AG04449 (cell line): ENCODE results near the gene EXD3.
A peak's percentile ranks its signal among the peaks of the same experiment; 100 is the strongest.
"Not testable (repeated sequence)": the region's sequence is repeated elsewhere in the genome, so short reads cannot be mapped to it uniquely, and the experiment has no call there.

Experiments
- CTCF ChIA-PET: fragments of 350-600 bp; formaldehyde crosslinking; extraction: SDS; loops from one replicate; lab custom pipeline; 2021; ENCODE audit warnings: antibody characterized with exemption; lab: Yijun Ruan, JAX
- POLR2A ChIA-PET: fragments of 400-600, 350-600 bp; formaldehyde crosslinking; extraction: SDS; loops from one replicate; lab custom pipeline; 2020; ENCODE audit warnings: antibody characterized with exemption, inconsistent platforms; lab: Yijun Ruan, JAX
- DNase-seq: peaks from one replicate; pipeline ENCODE4 v3.0.0-alpha.2; 2010; ENCODE audit warnings: low read depth, low spot score
- H3K4me3 ChIP-seq: 2 replicates; pipeline ENCODE4 v1.5.1; 2011; ENCODE audit warnings: low read depth, mild to moderate bottlenecking, control low read depth, low read length
- TF ChIP-seq, protein P1 (sequence below): IDR thresholded peaks from one replicate; pipeline ENCODE4 v1.5.1; 2011; ENCODE audit warnings: mild to moderate bottlenecking, moderate library complexity, low read length, control low read depth, inconsistent platforms; ENCODE audit not compliant: insufficient read depth; ENCODE audit errors: missing control alignments

Gene EXD3

DNA sequence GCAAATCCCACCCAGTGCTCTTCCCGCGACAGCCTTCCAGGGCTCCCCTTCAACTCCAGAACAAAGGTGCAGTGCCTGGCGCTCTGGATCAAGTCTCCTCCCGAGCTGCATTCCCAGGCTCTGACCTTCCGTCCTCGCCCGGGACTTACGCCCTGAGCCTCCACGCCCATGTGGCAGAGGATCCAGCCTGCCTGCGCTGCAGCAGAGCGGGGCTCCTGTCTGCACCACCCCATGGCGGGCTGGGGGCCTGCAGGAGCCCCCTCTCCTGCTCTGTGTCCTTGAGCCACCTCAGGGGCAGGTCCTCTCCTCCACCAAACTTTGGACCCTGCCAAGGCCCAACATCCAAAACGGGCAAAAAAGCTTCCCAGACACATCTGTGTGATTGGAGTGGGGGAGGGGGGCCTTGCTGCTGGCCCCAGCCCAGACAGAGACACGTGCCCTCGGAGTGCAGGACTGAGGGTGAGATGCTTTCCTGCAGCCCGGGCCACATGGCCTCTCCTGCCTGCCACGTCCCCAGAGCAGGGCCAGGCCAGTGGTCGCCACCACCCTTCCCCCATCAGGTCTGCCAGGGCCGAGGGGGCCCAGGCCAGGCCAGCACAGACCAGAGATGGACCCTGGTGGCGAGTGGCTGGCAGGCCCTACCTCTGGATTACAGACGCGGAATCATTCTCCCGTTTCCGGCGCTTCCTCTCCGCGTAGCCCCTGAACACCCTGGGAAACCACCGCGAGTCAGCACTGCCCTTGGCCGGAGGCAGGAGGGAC is 31.8 kb upstream of the EXD3 start:
- TF ChIP-seq, protein P1, sequence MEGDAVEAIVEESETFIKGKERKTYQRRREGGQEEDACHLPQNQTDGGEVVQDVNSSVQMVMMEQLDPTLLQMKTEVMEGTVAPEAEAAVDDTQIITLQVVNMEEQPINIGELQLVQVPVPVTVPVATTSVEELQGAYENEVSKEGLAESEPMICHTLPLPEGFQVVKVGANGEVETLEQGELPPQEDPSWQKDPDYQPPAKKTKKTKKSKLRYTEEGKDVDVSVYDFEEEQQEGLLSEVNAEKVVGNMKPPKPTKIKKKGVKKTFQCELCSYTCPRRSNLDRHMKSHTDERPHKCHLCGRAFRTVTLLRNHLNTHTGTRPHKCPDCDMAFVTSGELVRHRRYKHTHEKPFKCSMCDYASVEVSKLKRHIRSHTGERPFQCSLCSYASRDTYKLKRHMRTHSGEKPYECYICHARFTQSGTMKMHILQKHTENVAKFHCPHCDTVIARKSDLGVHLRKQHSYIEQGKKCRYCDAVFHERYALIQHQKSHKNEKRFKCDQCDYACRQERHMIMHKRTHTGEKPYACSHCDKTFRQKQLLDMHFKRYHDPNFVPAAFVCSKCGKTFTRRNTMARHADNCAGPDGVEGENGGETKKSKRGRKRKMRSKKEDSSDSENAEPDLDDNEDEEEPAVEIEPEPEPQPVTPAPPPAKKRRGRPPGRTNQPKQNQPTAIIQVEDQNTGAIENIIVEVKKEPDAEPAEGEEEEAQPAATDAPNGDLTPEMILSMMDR = no peak
- ChIA-PET POLR2A (no interaction called here), CTCF (interaction anchor here (1.0 to 5.3 kb wide), 3 partner anchors 8 to 31 kb away, joined by 3 to 25 read pairs (median 13); partner anchors contain the start of genes EXD3 and NOXA1)
- no peak for DNase-seq
- no peak overlapping the region for H3K4me3 ChIP-seq

DNA sequence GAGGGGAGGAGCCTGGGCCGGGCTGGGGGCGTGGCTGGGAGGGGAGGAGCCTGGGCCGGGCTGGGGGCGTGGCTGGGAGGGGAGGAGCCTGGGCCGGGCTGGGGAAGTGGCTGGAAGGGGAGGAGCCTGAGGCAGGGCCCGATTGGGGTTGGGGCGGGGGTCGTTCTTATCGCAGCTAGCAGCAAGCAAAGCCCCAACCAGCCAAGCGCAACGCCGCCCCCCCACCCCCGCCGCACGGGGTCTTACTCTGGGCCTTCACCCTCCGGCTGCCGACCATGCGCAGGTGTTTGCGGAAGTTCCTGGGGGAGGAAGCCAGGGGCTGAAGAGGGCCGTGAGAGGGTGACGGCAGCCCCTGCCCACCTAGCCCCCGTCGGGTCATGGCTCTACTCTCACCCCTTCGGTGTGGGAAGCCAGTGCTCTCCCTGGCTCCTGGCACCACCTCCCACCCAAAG is 31.2 kb upstream of the EXD3 start:
- POLR2A ChIA-PET = no interaction called here
- no peak for DNase-seq
- H3K4me3 ChIP-seq = no peak overlapping the region
- CTCF ChIA-PET = interaction anchor here (1.0 to 5.3 kb wide), 3 partner anchors 8 to 30 kb away, joined by 3 to 25 read pairs (median 13); partner anchors contain the start of genes EXD3 and NOXA1
- TF ChIP-seq, protein P1 = no peak

DNA sequence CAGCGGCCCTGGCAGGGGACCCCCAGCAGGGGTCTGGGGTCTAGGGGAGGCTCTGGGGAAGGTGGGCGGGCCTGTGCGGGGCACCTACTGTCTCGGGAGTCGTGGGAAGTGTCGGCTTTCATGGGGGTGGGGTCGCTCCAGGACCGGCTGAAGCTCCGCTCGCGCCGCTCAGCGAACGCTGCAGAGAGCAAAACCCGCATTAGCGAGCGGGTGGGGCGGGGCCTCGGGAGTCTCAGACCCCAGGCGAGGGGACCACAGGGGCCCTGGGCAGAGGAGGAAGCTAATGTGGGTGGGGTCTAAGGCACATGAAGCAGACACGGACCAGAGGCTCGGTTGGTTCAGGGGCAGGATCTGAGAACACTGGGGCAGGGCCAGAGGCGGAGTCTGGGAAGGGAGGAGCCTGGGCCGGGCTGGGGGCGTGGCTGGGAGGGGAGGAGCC is 30.7 kb upstream of the EXD3 start:
- POLR2A ChIA-PET = no interaction called here
- peak overlapping the region; percentile 38; the same call in 1 of the 2 replicates for H3K4me3 ChIP-seq
- TF ChIP-seq, protein P1 = no peak
- DNase-seq = no peak
- CTCF ChIA-PET = interaction anchor here (0.9 to 5.3 kb wide), 3 partner anchors 9 to 53 kb away, joined by 3 to 25 read pairs (median 13); partner anchors contain the start of genes EXD3 and NOXA1

DNA sequence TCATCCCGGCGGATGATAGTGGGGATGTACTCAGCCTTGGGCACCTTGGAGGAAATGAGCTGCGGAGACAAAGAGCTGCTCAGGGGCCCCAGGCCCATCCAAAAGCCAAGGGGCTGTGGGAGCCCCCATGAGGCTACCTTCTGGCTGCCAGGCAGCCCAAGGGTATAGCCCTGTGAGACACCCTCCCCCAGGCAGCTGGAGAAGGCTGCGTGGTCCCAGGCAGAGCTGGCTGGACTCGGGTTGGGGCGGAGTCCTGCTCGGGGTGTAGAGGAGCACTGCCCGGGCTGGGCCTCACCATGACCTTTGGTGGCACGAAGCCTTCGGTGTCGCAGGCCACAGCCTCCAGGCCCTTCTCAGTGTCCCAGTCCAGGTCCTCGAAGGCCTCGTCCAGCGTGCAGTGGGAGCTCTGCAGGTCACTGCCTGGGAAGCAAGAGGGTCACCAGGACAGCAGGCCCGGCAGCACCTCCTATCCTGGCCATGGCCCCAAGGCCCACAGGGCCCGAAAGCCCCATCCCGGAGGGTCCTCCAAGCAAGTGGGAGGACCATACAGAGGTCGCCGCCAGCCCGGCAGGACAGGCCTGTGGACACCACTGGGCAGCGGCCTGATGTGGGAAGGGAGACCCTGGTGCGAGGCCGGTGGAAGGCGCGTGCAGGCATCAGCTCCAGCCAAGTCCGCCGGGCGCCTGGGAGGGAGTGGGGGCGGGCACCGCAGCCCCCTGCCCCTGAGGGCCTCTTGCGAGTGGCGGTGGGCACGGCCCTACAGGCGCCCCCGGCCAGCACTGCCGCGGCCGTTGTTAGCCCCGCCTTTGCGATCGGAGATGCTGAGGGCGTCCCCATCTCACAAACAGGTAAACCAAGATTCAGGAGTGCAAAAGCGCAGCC is 30.0 kb upstream of the EXD3 start:
- TF ChIP-seq, protein P1 = no peak
- no peak overlapping the region for H3K4me3 ChIP-seq
- ChIA-PET POLR2A (no interaction called here), CTCF (interaction anchor here (0.9 to 5.3 kb wide), 3 partner anchors 9 to 54 kb away, joined by 3 to 25 read pairs (median 13); partner anchors contain the start of genes EXD3 and NOXA1)
- no peak for DNase-seq

DNA sequence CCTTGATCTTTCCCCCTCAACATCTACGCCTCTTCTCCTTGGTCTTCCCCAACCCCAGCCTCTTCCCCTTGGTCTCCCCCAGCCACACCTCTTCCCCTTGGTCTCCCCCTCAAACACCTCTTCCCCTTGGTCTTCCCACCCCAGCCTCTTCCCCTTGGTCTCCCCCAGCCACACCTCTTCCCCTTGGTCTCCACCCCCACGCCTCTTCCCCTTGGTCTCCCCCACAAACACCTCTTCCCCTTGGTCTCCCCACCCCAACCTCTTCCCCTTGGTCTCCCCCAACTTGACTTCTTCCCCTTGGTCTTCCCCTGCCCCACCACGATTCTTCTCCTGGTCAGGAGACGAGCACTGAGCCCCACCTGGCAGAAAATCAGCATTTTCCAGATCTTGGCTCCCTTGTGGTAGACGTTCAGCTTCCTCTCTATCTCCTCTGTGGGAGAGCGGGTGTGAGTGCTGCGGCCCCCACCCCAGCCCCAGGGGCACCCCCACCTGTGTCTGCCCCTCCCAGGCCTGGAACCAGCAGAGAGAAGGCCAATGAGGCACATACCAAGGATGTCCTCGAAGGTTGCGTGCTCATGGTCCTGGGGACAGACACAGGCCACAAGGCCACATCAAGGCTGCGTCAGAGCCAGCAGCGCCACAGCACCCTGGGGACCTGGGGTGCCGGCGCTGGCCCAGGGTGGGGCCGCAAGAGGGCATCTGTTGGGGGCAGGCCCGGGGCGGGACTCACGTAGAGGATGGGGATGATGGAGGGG is 29.2 kb upstream of the EXD3 start:
- ChIA-PET CTCF (interaction anchor here (2.8 to 5.3 kb wide), 2 partner anchors 8 to 28 kb away, joined by 13 to 25 read pairs; partner anchors contain the start of genes EXD3 and NOXA1), POLR2A (no interaction called here)
- DNase-seq = no peak
- TF ChIP-seq, protein P1 = no peak
- no peak overlapping the region for H3K4me3 ChIP-seq

DNA sequence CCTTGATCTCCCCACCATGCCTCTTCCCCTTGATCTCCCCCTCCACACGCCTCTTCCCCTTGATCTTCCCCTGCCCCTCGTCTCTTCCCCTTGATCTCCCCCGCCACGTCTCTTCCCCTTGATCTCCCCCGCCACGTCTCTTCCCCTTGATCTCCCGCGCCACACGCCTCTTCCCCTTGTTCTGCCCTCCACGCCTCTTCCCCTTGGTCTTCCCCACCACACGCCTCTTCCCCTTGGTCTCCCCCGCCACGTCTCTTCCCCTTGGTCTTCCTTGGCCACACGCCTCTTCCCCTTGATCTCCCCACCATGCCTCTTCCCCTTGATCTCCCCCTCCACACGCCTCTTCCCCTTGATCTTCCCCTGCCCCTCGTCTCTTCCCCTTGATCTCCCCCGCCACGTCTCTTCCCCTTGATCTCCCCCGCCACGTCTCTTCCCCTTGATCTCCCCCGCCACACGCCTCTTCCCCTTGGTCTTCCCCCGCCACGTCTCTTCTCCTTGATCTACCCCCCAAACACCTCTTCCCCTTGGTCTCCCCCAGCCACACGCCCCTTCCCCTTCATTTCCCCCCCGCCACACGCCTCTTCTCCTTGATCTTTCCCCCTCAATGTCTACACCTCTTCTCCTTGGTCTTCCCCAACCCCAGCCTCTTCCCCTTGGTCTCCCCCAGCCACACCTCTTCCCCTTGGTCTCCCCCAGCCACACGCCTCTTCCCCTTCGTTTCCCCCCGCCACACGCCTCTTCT is 28.5 kb upstream of the EXD3 start:
- CTCF ChIA-PET, DNase-seq, POLR2A ChIA-PET, H3K4me3 ChIP-seq: not testable (repeated sequence)

DNA sequence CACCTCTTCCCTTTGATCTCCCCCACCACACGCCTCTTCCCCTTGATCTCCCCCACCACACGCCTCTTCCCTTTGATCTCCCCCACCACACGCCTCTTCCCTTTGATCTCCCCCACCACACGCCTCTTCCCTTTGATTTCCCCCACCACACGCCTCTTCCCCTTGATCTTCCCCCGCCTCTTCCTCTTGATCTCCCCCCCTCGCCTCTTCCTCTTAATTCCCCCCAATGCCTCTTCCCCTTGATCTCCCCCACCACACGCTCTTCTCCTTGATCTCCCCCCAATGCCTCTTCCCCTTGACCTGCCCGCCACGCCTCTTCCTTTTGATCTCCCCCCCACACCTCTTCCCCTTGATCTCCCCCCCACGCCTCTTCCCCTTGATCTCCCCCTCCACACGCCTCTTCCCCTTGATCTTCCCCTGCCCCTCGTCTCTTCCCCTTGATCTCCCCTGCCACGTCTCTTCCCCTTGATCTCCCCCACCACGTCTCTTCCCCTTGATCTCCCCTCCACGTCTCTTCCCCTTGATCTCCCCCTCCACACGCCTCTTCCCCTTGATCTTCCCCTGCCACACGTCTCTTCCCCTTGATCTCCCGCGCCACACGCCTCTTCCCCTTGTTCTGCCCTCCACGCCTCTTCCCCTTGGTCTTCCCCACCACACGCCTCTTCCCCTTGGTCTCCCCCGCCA is 27.7 kb upstream of the EXD3 start:
- CTCF ChIA-PET, POLR2A ChIA-PET, DNase-seq, H3K4me3 ChIP-seq: not testable (repeated sequence)
